22Rv1 (cell line): ENCODE measurements around the gene ACACA.

Experiments used
- CTCF ChIP-seq: fragments of 450-650 bp; IDR thresholded peaks from 2 replicates; pipeline ENCODE4 v1.5.1; 2017; ENCODE audit warnings: mild to moderate bottlenecking
- ZFX ChIP-seq: fragments of 450-650 bp; IDR thresholded peaks from 2 replicates; pipeline ENCODE4 v1.6.1; 2017; ENCODE audit warnings: antibody characterized with exemption, borderline replicate concordance

- TF ChIP-seq CTCF: 0 out of 2 replicates have a peak, but pooled peaks have one; percentile 17
- no peak for TF ChIP-seq ZFX
These were observed 194.5 kb downstream of the ACACA start for GRCh38 chr17:37212179-37212578.
